ENCODE results near the gene WWTR1.

Gene WWTR1

GRCh38 chr3:149667576-149667975, 9.8 kb upstream of the WWTR1 start:
- no peaks in the 10 kb centered on the region for H3K27me3 ChIP-seq (ENCODE audit: low read depth)
- DNase-seq (ENCODE audit: low spot score in 2 of 2): no peak
- no peaks in the 10 kb centered on the region for H3K9me3 ChIP-seq
- no peak overlapping the region for H3K4me3 ChIP-seq
- in situ Hi-C loops (cut with MboI; ENCODE audit: low sequenced_read_pairs): no loop called here
- H3K4me1 ChIP-seq: peaks cover 30% of the 10 kb centered on the region
- no peaks in the 10 kb centered on the region for H3K36me3 ChIP-seq (replicated peaks)

- no peak for DNase-seq (ENCODE audit: low spot score in 2 of 2)
- H3K4me3 ChIP-seq: no peak overlapping the region
- peaks cover 53% of the 10 kb centered on the region for H3K4me1 ChIP-seq
- no peaks in the 10 kb centered on the region for H3K9me3 ChIP-seq
- H3K36me3 ChIP-seq (replicated peaks): no peaks in the 10 kb centered on the region
- in situ Hi-C loops (cut with MboI; ENCODE audit: low sequenced_read_pairs): no loop called here
- no peaks in the 10 kb centered on the region for H3K27me3 ChIP-seq (ENCODE audit: low read depth)
Observed at GRCh38 chr3:149663966-149664365, 6.1 kb upstream of the WWTR1 start.

GRCh38 chr3:149662240-149662887, 4.5 kb upstream of the WWTR1 start:
- DNase-seq (ENCODE audit: low spot score in 2 of 2): peak; percentile 62 to 95

GRCh38 chr3:149660462-149660861, 2.6 kb upstream of the WWTR1 start:
- H3K27me3 ChIP-seq (ENCODE audit: low read depth): no peaks in the 10 kb centered on the region
- no peak overlapping the region for H3K4me3 ChIP-seq
- in situ Hi-C loops (cut with MboI; ENCODE audit: low sequenced_read_pairs): no loop called here
- peaks cover 2% of the 10 kb centered on the region for H3K36me3 ChIP-seq (replicated peaks)
- peaks cover 62% of the 10 kb centered on the region for H3K4me1 ChIP-seq
- DNase-seq (ENCODE audit: low spot score in 2 of 2): no peak
- H3K9me3 ChIP-seq: no peaks in the 10 kb centered on the region

More at GRCh38 chr3:149662240-149662887, 4.5 kb upstream of the WWTR1 start:
- in situ Hi-C loops (cut with MboI; ENCODE audit: low sequenced_read_pairs): no loop called here
- no peaks in the 10 kb centered on the region for H3K9me3 ChIP-seq
- no peaks in the 10 kb centered on the region for H3K36me3 ChIP-seq (replicated peaks)
- H3K27me3 ChIP-seq (ENCODE audit: low read depth): no peaks in the 10 kb centered on the region
- H3K4me3 ChIP-seq: no peak overlapping the region
- peaks cover 55% of the 10 kb centered on the region for H3K4me1 ChIP-seq

- peak overlapping the region; percentile 67 for H3K4me3 ChIP-seq
- no peaks in the 10 kb centered on the region for H3K9me3 ChIP-seq
- in situ Hi-C loops (cut with MboI; ENCODE audit: low sequenced_read_pairs): no loop called here
- DNase-seq (ENCODE audit: low spot score in 2 of 2): peak in 1 of 2 experiments; percentile 70
- H3K27me3 ChIP-seq (ENCODE audit: low read depth): no peaks in the 10 kb centered on the region
- H3K4me1 ChIP-seq: peaks cover 72% of the 10 kb centered on the region
- H3K36me3 ChIP-seq (replicated peaks): peaks cover 13% of the 10 kb centered on the region
Observed at GRCh38 chr3:149658744-149659497, 1.1 kb upstream of the WWTR1 start.

- DNase-seq (ENCODE audit: low spot score in 2 of 2): peak; percentile 46 to 68
- Histone ChIP-seq H3K4me3 (peak overlapping the region; percentile 67), H3K9me3 (no peaks in the 10 kb centered on the region), H3K4me1 (peaks cover 62% of the 10 kb centered on the region), H3K27me3 (ENCODE audit: low read depth) (no peaks in the 10 kb centered on the region), H3K36me3 (replicated peaks) (peaks cover 24% of the 10 kb centered on the region)
- in situ Hi-C loops (cut with MboI; ENCODE audit: low sequenced_read_pairs): no loop called here
Observed at GRCh38 chr3:149657321-149657925, 402 bp downstream of the WWTR1 start.

- Histone ChIP-seq H3K36me3 (replicated peaks) (peaks cover 33% of the 10 kb centered on the region), H3K4me3 (peak overlapping the region; percentile 67), H3K4me1 (peaks cover 53% of the 10 kb centered on the region), H3K9me3 (no peaks in the 10 kb centered on the region), H3K27me3 (ENCODE audit: low read depth) (no peaks in the 10 kb centered on the region)
- no peak for DNase-seq (ENCODE audit: low spot score in 2 of 2)
- in situ Hi-C loops (cut with MboI; ENCODE audit: low sequenced_read_pairs): no loop called here
Observed at GRCh38 chr3:149655826-149656574, 1.8 kb downstream of the WWTR1 start.

GRCh38 chr3:149654188-149654601, 3.6 kb downstream of the WWTR1 start:
- H3K36me3 ChIP-seq (replicated peaks): peaks cover 44% of the 10 kb centered on the region
- H3K4me1 ChIP-seq: peaks cover 36% of the 10 kb centered on the region
- no peak overlapping the region for H3K4me3 ChIP-seq
- H3K9me3 ChIP-seq: no peaks in the 10 kb centered on the region
- no peaks in the 10 kb centered on the region for H3K27me3 ChIP-seq (ENCODE audit: low read depth)
- in situ Hi-C loops (cut with MboI; ENCODE audit: low sequenced_read_pairs): no loop called here
- peak in 1 of 2 experiments; percentile 23 for DNase-seq (ENCODE audit: low spot score in 2 of 2)

- in situ Hi-C loops (cut with MboI; ENCODE audit: low sequenced_read_pairs): no loop called here
- H3K4me3 ChIP-seq: no peak overlapping the region
- H3K9me3 ChIP-seq: no peaks in the 10 kb centered on the region
- peaks cover 46% of the 10 kb centered on the region for H3K36me3 ChIP-seq (replicated peaks)
- DNase-seq (ENCODE audit: low spot score in 2 of 2): no peak
- peaks cover 30% of the 10 kb centered on the region for H3K4me1 ChIP-seq
- H3K27me3 ChIP-seq (ENCODE audit: low read depth): no peaks in the 10 kb centered on the region
Observed at GRCh38 chr3:149653564-149653963, 4.3 kb downstream of the WWTR1 start.

GRCh38 chr3:149653136-149653535, 4.7 kb downstream of the WWTR1 start:
- H3K4me1 ChIP-seq: peaks cover 26% of the 10 kb centered on the region
- H3K36me3 ChIP-seq (replicated peaks): peaks cover 49% of the 10 kb centered on the region
- in situ Hi-C loops (cut with MboI; ENCODE audit: low sequenced_read_pairs): no loop called here
- H3K4me3 ChIP-seq: no peak overlapping the region
- no peaks in the 10 kb centered on the region for H3K9me3 ChIP-seq
- DNase-seq (ENCODE audit: low spot score in 2 of 2): no peak
- H3K27me3 ChIP-seq (ENCODE audit: low read depth): no peaks in the 10 kb centered on the region

GRCh38 chr3:149650828-149651227, 7.0 kb downstream of the WWTR1 start:
- Histone ChIP-seq H3K4me1 (peaks cover 22% of the 10 kb centered on the region), H3K36me3 (replicated peaks) (peaks cover 56% of the 10 kb centered on the region), H3K27me3 (ENCODE audit: low read depth) (no peaks in the 10 kb centered on the region), H3K9me3 (no peaks in the 10 kb centered on the region), H3K4me3 (no peak overlapping the region)
- in situ Hi-C loops (cut with MboI; ENCODE audit: low sequenced_read_pairs): no loop called here
- no peak for DNase-seq (ENCODE audit: low spot score in 2 of 2)

GRCh38 chr3:149648525-149648924, 9.3 kb downstream of the WWTR1 start:
- Histone ChIP-seq H3K27me3 (ENCODE audit: low read depth) (no peaks in the 10 kb centered on the region), H3K4me1 (peaks cover 16% of the 10 kb centered on the region), H3K36me3 (replicated peaks) (peaks cover 44% of the 10 kb centered on the region), H3K9me3 (no peaks in the 10 kb centered on the region), H3K4me3 (no peak overlapping the region)
- no peak for DNase-seq (ENCODE audit: low spot score in 2 of 2)
- in situ Hi-C loops (cut with MboI; ENCODE audit: low sequenced_read_pairs): no loop called here

GRCh38 chr3:149647812-149648211, 10.0 kb downstream of the WWTR1 start:
- H3K9me3 ChIP-seq: no peaks in the 10 kb centered on the region
- in situ Hi-C loops (cut with MboI; ENCODE audit: low sequenced_read_pairs): no loop called here
- no peak for DNase-seq (ENCODE audit: low spot score in 2 of 2)
- H3K4me3 ChIP-seq: no peak overlapping the region
- no peaks in the 10 kb centered on the region for H3K27me3 ChIP-seq (ENCODE audit: low read depth)
- peaks cover 23% of the 10 kb centered on the region for H3K4me1 ChIP-seq
- peaks cover 39% of the 10 kb centered on the region for H3K36me3 ChIP-seq (replicated peaks)
